GM23338 (cell line): ENCODE results near the gene SLC12A7. TPM values are rescaled to one million over a fixed set of nuclear protein-coding genes. Genes with fewer than 3 reads are reported as not detected.
A peak's percentile ranks its signal among the peaks of the same experiment; 100 is the strongest.

ENCODE experiments used
- ATAC-seq: fragments of 200-7000 bp; cut with Tn5 transposase; 3 replicates; pipeline ENCODE4 v1.9.1; 2020
- DNase-seq: peaks from one replicate; pipeline ENCODE4 v3.0.0-alpha.2; 2015; ENCODE audit warnings: low spot score
- H2AFZ ChIP-seq: fragments of 200-600 bp; sonication (generic); 2 replicates; pipeline ENCODE4 v1.8.0; 2016; ENCODE audit warnings: antibody characterized with exemption, mild to moderate bottlenecking, moderate library complexity
- H3F3A ChIP-seq: fragments of 200-600 bp; sonication (generic); replicated peaks from 2 replicates; pipeline ENCODE4 v1.8.0; 2017; ENCODE audit warnings: antibody characterized with exemption, mixed run types, low read depth
- H3K27ac ChIP-seq: fragments of 200-600 bp; sonication (generic); 2 replicates; pipeline ENCODE4 v1.6.1; 2016; ENCODE audit warnings: low read depth
- H3K27me3 ChIP-seq: fragments of 200-600 bp; sonication (generic); 2 replicates; pipeline ENCODE4 v1.8.0; 2016; ENCODE audit warnings: mild to moderate bottlenecking, mixed run types, moderate library complexity; ENCODE audit not compliant: insufficient read depth
- H3K36me3 ChIP-seq: fragments of 200-600 bp; sonication (generic); 2 replicates; pipeline ENCODE4 v1.8.0; 2016; ENCODE audit warnings: mild to moderate bottlenecking; ENCODE audit not compliant: insufficient read depth
- H3K4me1 ChIP-seq: fragments of 200-600 bp; sonication (generic); 2 replicates; pipeline ENCODE4 v1.8.0; 2016; ENCODE audit warnings: mild to moderate bottlenecking, moderate library complexity; ENCODE audit not compliant: insufficient read depth
- H3K4me2 ChIP-seq: fragments of 200-600 bp; sonication (generic); 2 replicates; pipeline ENCODE4 v1.7.1; 2017; ENCODE audit warnings: mixed run types
- H3K4me3 ChIP-seq: fragments of 200-600 bp; sonication (generic); 2 replicates; pipeline ENCODE4 v1.6.1; 2016; ENCODE audit warnings: mixed run types
- H3K79me2 ChIP-seq: fragments of 200-600 bp; sonication (generic); replicated peaks from 2 replicates; pipeline ENCODE4 v1.8.0; 2017; ENCODE audit warnings: mild to moderate bottlenecking; ENCODE audit not compliant: insufficient read depth
- H3K9me2 ChIP-seq: fragments of 200-600 bp; sonication (generic); 2 replicates; pipeline ENCODE4 v1.8.0; 2017; ENCODE audit not compliant: insufficient read depth
- H4K20me1 ChIP-seq: fragments of 200-600 bp; sonication (generic); replicated peaks from 2 replicates; pipeline ENCODE4 v1.8.0; 2017; ENCODE audit warnings: mild to moderate bottlenecking; ENCODE audit not compliant: insufficient read depth
- H3K27ac Mint-ChIP-seq: 2 replicates; pipeline ENCODE4 v1.8.0; 2020; ENCODE audit warnings: inconsistent platforms, mild to moderate bottlenecking, moderate library complexity, mixed read lengths
- H3K27me3 Mint-ChIP-seq: 3 replicates; pipeline ENCODE4 v1.8.0; 2022; ENCODE audit warnings: low read depth, mild to moderate bottlenecking, moderate library complexity, mixed read lengths, inconsistent platforms; ENCODE audit not compliant: insufficient read depth, poor library complexity
- H3K36me3 Mint-ChIP-seq: 3 replicates; pipeline ENCODE4 v1.8.0; 2021; ENCODE audit warnings: low read depth, mild to moderate bottlenecking, inconsistent platforms, moderate library complexity, mixed read lengths
- H3K4me1 Mint-ChIP-seq: 3 replicates; pipeline ENCODE4 v1.8.0; 2020; ENCODE audit warnings: mild to moderate bottlenecking, inconsistent platforms, mixed read lengths
- H3K4me3 Mint-ChIP-seq: 3 replicates; pipeline ENCODE4 v1.8.0; 2021; ENCODE audit warnings: moderate library complexity, mild to moderate bottlenecking, inconsistent platforms, mixed read lengths
- H3K9me3 Mint-ChIP-seq: 3 replicates; pipeline ENCODE4 v1.8.0; 2020; ENCODE audit warnings: moderate library complexity, mild to moderate bottlenecking, inconsistent platforms, mixed read lengths
- CREB1 ChIP-seq: fragments of 250-450 bp; sonication (Bioruptor Pico); IDR thresholded peaks from 2 replicates; pipeline ENCODE4 v1.5.0; 2020; ENCODE audit warnings: low read depth, mild to moderate bottlenecking, moderate library complexity
- CTCF ChIP-seq, 2 experiments: fragments of 200-600 bp in 1 of 2; sonication (generic) in 1 of 2; conservative IDR thresholded peaks; 2 replicates each; pipeline versions ENCODE4 v1.5.1 to v1.6.1; 2016 to 2017; ENCODE audit warnings: antibody characterized with exemption in 2 of 2, low read depth in 2 of 2, mild to moderate bottlenecking in 2 of 2, moderate library complexity in 1 of 2
- ETS1 ChIP-seq: IDR thresholded peaks from 2 replicates; pipeline ENCODE4 v1.6.1; 2016; ENCODE audit warnings: antibody characterized with exemption
- EZH2 ChIP-seq: fragments of 200-600 bp; sonication (generic); IDR thresholded peaks from one replicate; pipeline ENCODE4 v1.8.0; 2017; ENCODE audit warnings: antibody characterized with exemption, mild to moderate bottlenecking, low read depth; ENCODE audit not compliant: unreplicated experiment
- EZH2phosphoT487 ChIP-seq: fragments of 200-600 bp; sonication (generic); IDR thresholded peaks from one replicate; pipeline ENCODE4 v1.8.1; 2018; ENCODE audit warnings: antibody characterized with exemption; ENCODE audit not compliant: unreplicated experiment
- JUNB ChIP-seq: IDR thresholded peaks from one replicate; pipeline ENCODE4 v1.6.1; 2016; ENCODE audit warnings: antibody characterized with exemption; ENCODE audit not compliant: unreplicated experiment
- NANOG ChIP-seq: IDR thresholded peaks from 2 replicates; pipeline ENCODE4 v1.6.1; 2016; ENCODE audit warnings: antibody characterized with exemption, borderline replicate concordance
- POLR2AphosphoS5 ChIP-seq: IDR thresholded peaks from 2 replicates; pipeline ENCODE4 v1.6.1; 2016; ENCODE audit warnings: antibody characterized with exemption, low read depth
- REST ChIP-seq: IDR thresholded peaks from one replicate; pipeline ENCODE4 v1.6.1; 2018; ENCODE audit warnings: antibody characterized with exemption; ENCODE audit not compliant: unreplicated experiment
- STAT1 ChIP-seq: IDR thresholded peaks from one replicate; pipeline ENCODE4 v1.6.1; 2016; ENCODE audit warnings: antibody characterized with exemption; ENCODE audit not compliant: unreplicated experiment
- ZNF114 ChIP-seq: fragments of 250-450 bp; sonication (Bioruptor Pico); IDR thresholded peaks from 2 replicates; pipeline ENCODE4 v1.5.0; 2020; ENCODE audit warnings: mild to moderate bottlenecking, moderate library complexity
- ZNF331 ChIP-seq: fragments of 250-450 bp; sonication (Bioruptor Pico); IDR thresholded peaks from 2 replicates; pipeline ENCODE4 v1.5.0; 2020; ENCODE audit warnings: low read depth, mild to moderate bottlenecking, moderate library complexity
- ZNF462 ChIP-seq: fragments of 250-450 bp; sonication (Bioruptor Pico); IDR thresholded peaks from 2 replicates; pipeline ENCODE4 v1.5.0; 2020; ENCODE audit warnings: mild to moderate bottlenecking, moderate library complexity
- polyA plus RNA-seq: library from polyadenylated mRNA; unstranded; fragments of >200 nt; fragmentation: Nextera tagmentation; extraction: Ambion mirVana; gene quantifications from 2 replicates; pipeline ENCODE4 v1.2.1, GENCODE V29; 2016
- total RNA-seq: library from RNA; depleted of rRNA; stranded (reverse); fragments of >200 nt; shearing (Covaris generic); gene quantifications from 2 replicates; pipeline ENCODE4 v1.2.3, GENCODE V29; 2014

SLC12A7 gene
- total and polyA plus RNA-seq, 2 experiments from 2014 or later, result 7.4 to 32.2 TPM

GRCh38 chr5:1016476-1016875, 95.4 kb downstream of the SLC12A7 start:
- Histone ChIP-seq H3K9me2 (no peaks in the 10 kb centered on the region), H3K27me3 (no peaks in the 10 kb centered on the region), H3K36me3 (no peaks in the 10 kb centered on the region), H3K4me1 (no peaks in the 10 kb centered on the region; the same call in 1 of the 2 replicates), H3K27ac (no peak overlapping the region), H4K20me1 (no peaks in the 10 kb centered on the region), H3K4me3 (no peak overlapping the region), H3K79me2 (no peaks in the 10 kb centered on the region), H3K4me2 (no peak overlapping the region), H2AFZ (no peak overlapping the region), H3F3A (no peaks in the 10 kb centered on the region; the same call in 1 of the 2 replicates)
- TF ChIP-seq EZH2phosphoT487 (no peak), CTCF (conservative IDR thresholded peaks at IDR 0.05; ENCODE audit: low read depth in 2 of 2) (no peak), POLR2AphosphoS5 (no peak), ZNF331 (CRISPR knock-in tag) (no peak), JUNB (no peak), EZH2 (no peak), ZNF462 (CRISPR knock-in tag) (no peak), STAT1 (no peak), REST (no peak), ETS1 (no peak), NANOG (no peak), CREB1 (CRISPR knock-in tag) (no peak), ZNF114 (no peak)
- H3K4me1 Mint-ChIP-seq, result peaks cover 14% of the 10 kb centered on the region
- H3K27ac Mint-ChIP-seq, result peak overlapping the region; percentile 66; the same call in 1 of the 2 replicates
- no peaks in the 10 kb centered on the region; the same call in 2 of the 3 replicates for H3K36me3 Mint-ChIP-seq
- ATAC-seq (no peak), DNase-seq (no peak)
- H3K27me3 Mint-ChIP-seq, result peaks cover 11% of the 10 kb centered on the region
- H3K4me3 Mint-ChIP-seq, result no peak overlapping the region
- no peaks in the 10 kb centered on the region for H3K9me3 Mint-ChIP-seq
